Measurements from ENCODE around the gene NT5C2. TPM values are rescaled to one million over a fixed set of nuclear protein-coding genes. Genes with fewer than 3 reads are reported as not detected.
A peak's percentile ranks its signal among the peaks of the same experiment; 100 is the strongest.
"Not testable (repeated sequence)": the region's sequence is repeated elsewhere in the genome, so short reads cannot be mapped to it uniquely, and the experiment has no call there.

NT5C2 gene
- total RNA-seq, 2 donors from 2014 or later = 105 to 114 TPM

DNA sequence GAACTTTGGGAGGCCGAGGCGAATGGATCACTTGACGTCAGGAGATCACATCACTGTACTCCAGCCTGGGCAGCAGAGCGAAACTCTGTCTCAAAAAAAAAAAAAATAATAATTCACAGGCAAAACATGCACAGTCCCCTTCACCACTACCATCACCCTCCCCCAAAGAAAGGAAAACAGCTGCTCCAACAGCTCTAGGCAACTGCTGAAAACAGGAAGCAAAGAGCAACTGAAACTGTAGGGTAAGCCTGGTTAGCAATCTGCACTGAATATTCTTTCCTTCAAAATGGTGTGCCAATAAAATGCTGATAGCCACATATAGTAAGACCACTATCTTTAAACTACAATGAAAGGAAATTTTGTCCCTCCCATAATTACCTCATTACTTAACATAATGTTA lies 11.8 kb downstream of the NT5C2 start:
- DNase-seq (ENCODE audit: low spot score) (no peak), ATAC-seq (ENCODE audit: insufficient number of reproducible peaks, low FRiP score, low read depth) (no peak)
- H3K36me3 ChIP-seq = peaks cover 7% of the 10 kb centered on the region
- peak overlapping the region; percentile 19 to 61 for H3K27ac ChIP-seq
- H3K9me3 ChIP-seq = no peaks in the 10 kb centered on the region
- no peak overlapping the region for H3K4me3 ChIP-seq
- H3K4me1 ChIP-seq (ENCODE audit: control insufficient read depth in 1 of 2, low read depth in 2 of 2) = peaks cover 50 to 79% of the 10 kb centered on the region in 2 donors
- H3K27me3 ChIP-seq (replicated peaks; ENCODE audit: insufficient read depth) = peaks cover 3% of the 10 kb centered on the region
- TF ChIP-seq, protein P1, sequence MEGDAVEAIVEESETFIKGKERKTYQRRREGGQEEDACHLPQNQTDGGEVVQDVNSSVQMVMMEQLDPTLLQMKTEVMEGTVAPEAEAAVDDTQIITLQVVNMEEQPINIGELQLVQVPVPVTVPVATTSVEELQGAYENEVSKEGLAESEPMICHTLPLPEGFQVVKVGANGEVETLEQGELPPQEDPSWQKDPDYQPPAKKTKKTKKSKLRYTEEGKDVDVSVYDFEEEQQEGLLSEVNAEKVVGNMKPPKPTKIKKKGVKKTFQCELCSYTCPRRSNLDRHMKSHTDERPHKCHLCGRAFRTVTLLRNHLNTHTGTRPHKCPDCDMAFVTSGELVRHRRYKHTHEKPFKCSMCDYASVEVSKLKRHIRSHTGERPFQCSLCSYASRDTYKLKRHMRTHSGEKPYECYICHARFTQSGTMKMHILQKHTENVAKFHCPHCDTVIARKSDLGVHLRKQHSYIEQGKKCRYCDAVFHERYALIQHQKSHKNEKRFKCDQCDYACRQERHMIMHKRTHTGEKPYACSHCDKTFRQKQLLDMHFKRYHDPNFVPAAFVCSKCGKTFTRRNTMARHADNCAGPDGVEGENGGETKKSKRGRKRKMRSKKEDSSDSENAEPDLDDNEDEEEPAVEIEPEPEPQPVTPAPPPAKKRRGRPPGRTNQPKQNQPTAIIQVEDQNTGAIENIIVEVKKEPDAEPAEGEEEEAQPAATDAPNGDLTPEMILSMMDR (IDR thresholded peaks at IDR 0.05) = no peak

DNA sequence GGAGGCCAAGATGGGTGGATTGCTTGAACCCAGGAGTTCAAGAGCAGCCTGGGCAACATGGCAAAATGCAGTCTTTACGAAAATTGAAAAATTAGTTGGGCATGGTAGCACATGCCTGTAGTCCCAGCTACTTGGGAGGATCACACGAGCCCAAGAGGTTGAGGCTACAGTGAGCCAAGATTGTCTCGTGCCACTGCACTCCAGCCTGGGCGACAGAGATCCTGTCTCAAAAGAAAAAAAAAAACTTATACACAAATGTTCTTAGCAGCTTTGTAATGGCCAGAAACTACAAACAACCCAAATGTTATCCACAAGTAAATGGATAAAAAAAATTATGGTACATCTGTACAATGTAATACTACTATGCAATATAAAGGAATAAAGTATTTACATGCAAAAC lies 12.6 kb downstream of the NT5C2 start:
- TF ChIP-seq, protein P1 (IDR thresholded peaks at IDR 0.05) = no peak
- Histone ChIP-seq H3K36me3 (peaks cover 14% of the 10 kb centered on the region), H3K27ac (peak overlapping the region in 1 of 2 donors; percentile 61), H3K4me3 (no peak overlapping the region), H3K4me1 (ENCODE audit: control insufficient read depth in 1 of 2, low read depth in 2 of 2) (peaks cover 49 to 77% of the 10 kb centered on the region in 2 donors), H3K27me3 (replicated peaks; ENCODE audit: insufficient read depth) (peaks cover 3% of the 10 kb centered on the region), H3K9me3 (no peaks in the 10 kb centered on the region)
- DNase-seq (ENCODE audit: low spot score) (no peak), ATAC-seq (ENCODE audit: insufficient number of reproducible peaks, low FRiP score, low read depth) (no peak)

DNA sequence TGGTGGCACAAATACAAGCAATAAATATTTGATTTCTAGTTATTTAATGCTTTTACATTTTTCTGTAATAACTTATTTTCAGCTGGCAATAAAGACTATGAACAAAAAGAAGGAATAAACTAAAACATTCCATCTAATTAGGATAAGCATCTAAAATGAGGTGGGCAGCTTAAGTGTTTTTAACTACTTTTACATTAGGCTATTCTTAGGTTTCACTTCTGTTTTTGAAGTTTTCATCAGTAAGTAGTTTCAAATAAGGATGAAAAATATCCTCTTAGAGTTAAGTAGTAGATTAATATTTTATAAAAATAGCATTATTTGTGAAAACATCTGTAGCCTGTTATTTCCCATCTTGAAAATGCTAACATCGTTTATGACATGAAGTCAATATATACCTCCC lies 15.9 kb downstream of the NT5C2 start:
- DNase-seq (ENCODE audit: low spot score) (no peak), ATAC-seq (ENCODE audit: insufficient number of reproducible peaks, low FRiP score, low read depth) (no peak)
- H3K36me3 ChIP-seq = peaks cover 35% of the 10 kb centered on the region
- no peaks in the 10 kb centered on the region for H3K9me3 ChIP-seq
- no peak overlapping the region for H3K27ac ChIP-seq
- TF ChIP-seq, protein P1 (IDR thresholded peaks at IDR 0.05) = no peak
- no peak overlapping the region for H3K4me3 ChIP-seq
- H3K27me3 ChIP-seq (replicated peaks; ENCODE audit: insufficient read depth) = no peaks in the 10 kb centered on the region
- H3K4me1 ChIP-seq (ENCODE audit: control insufficient read depth in 1 of 2, low read depth in 2 of 2) = peaks cover 27 to 50% of the 10 kb centered on the region in 2 donors

DNA sequence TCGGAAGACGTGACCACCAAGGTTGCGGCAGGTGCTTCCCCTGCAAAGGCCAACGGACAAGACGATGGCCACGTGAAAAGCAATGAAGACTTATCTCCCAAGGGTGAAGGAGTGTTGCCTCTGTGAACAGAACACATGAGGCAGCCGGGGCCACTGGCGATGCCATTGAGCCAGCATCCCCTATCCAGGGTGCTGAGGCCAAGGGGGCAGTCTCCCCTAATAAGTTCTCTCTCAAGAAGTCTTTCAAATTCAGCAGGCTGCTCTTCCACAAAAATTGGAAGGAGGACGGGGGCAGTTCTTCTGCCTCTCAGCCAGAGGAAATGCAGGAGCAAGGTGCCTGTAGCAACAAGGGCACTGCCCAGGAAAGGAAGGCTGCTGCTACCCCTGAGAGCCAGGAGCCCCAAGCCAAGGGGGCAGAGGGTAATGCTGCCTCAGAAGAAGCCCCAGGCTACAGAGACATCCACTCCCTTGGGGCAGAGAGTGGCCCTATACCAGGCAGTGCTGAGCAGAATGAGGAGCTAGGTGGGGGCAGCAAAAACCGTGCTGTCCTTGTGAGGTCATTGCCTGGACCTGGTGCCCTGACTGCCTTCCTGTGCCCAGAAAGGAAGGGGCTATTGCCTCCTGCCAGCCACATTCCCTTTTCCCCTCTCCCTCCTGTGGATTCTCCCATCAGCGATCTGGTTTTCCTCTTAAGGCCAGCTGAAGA lies 17.3 kb downstream of the NT5C2 start:
- ATAC-seq (ENCODE audit: insufficient number of reproducible peaks, low FRiP score, low read depth) (no peak), DNase-seq (ENCODE audit: low spot score) (no peak)
- Histone ChIP-seq H3K27ac (no peak overlapping the region), H3K36me3 (peaks cover 39% of the 10 kb centered on the region), H3K4me3 (no peak overlapping the region), H3K4me1 (ENCODE audit: control insufficient read depth in 1 of 2, low read depth in 2 of 2) (peaks cover 13 to 37% of the 10 kb centered on the region in 2 donors), H3K9me3 (no peaks in the 10 kb centered on the region), H3K27me3 (replicated peaks; ENCODE audit: insufficient read depth) (no peaks in the 10 kb centered on the region)
- TF ChIP-seq, protein P1 (IDR thresholded peaks at IDR 0.05) = no peak

DNA sequence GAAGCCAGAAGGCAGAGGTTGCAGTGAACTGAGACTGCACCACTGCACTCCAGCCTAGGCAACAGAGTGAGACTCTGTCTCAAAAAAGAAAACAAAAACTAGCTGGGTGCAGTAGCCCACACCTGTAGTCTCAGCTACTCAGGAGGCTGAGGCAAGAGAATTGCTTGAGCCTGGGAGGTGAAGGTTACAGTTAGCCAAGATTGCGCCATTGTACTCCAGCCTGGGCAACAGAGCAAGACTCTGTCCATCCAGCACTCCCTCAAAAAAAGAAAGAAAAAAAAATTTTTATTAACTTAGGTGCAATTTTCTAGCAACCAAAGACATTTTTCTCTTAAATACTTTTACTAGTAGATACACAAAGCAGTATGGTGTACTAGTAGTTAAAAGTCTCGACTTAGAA lies 18.7 kb downstream of the NT5C2 start:
- not testable (repeated sequence) for H3K27ac ChIP-seq; H3K9me3 ChIP-seq; H3K4me3 ChIP-seq; H3K27me3 ChIP-seq (replicated peaks; ENCODE audit: insufficient read depth); DNase-seq (ENCODE audit: low spot score); ATAC-seq (ENCODE audit: insufficient number of reproducible peaks, low FRiP score, low read depth)
- Histone ChIP-seq H3K4me1 (ENCODE audit: control insufficient read depth in 1 of 2, low read depth in 2 of 2) (peaks cover 8 to 30% of the 10 kb centered on the region in 2 donors), H3K36me3 (peaks cover 37% of the 10 kb centered on the region)

DNA sequence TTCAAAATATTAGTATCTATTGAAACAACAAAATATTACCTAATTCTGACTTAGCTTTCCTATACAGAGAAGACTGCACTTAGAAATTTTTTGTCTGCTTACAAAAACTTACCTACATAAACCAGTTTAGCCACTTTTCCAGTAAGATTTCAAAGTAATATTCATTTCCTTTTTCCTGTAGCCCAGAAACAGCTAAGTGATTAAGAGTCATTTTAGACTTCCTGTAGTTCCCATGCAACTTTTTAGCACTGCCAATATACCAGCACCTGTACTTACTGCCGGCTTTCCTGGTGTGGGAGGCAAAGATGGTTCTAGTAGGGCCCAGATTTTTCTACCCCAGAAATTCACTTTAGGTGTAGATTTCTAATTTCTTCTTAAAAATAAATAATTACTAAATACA lies 21.8 kb downstream of the NT5C2 start:
- Histone ChIP-seq H3K4me3 (no peak overlapping the region), H3K36me3 (peaks cover 37% of the 10 kb centered on the region), H3K27ac (no peak overlapping the region)

More for the DNA sequence above, 21.8 kb downstream of the NT5C2 start:
- TF ChIP-seq, protein P1 (IDR thresholded peaks at IDR 0.05) = no peak
- peaks cover 8 to 9% of the 10 kb centered on the region in 2 donors for H3K4me1 ChIP-seq (ENCODE audit: control insufficient read depth in 1 of 2, low read depth in 2 of 2)
- ATAC-seq (ENCODE audit: insufficient number of reproducible peaks, low FRiP score, low read depth) (no peak), DNase-seq (ENCODE audit: low spot score) (no peak)
- no peaks in the 10 kb centered on the region for H3K27me3 ChIP-seq (replicated peaks; ENCODE audit: insufficient read depth)
- H3K9me3 ChIP-seq = no peaks in the 10 kb centered on the region

Measured in thoracic aorta (tissue), 2 donors.